H1 (cell line): ENCODE data around the gene TAOK1. TPM values are rescaled to one million over a fixed set of nuclear protein-coding genes. Genes with fewer than 3 reads are reported as not detected.

ENCODE experiments used
- CTCF ChIA-PET: fragments of 300-600 bp; sonication (Branson Sonifier 250); formaldehyde crosslinking; loops from one replicate; lab custom pipeline; 2021; ENCODE audit not compliant: partially characterized antibody; lab: Charles Lee
- POLR2A ChIA-PET: fragments of 300-600 bp; sonication (Branson Sonifier 250); formaldehyde crosslinking; loops from one replicate; lab custom pipeline; 2021; ENCODE audit warnings: inconsistent platforms; ENCODE audit not compliant: partially characterized antibody; lab: Charles Lee
- DNase-seq, 2 experiments: peaks; one replicate each; pipeline versions ENCODE4 v3.0.0 to v3.0.0-alpha.2; 2010 to 2022; ENCODE audit warnings: low spot score in 2 of 2, low read depth in 1 of 2, mixed read lengths in 1 of 2
- FAIRE-seq: peaks from 2 replicates; lab custom pipeline; 2011; peaks lifted over from hg19 to GRCh38; lab: Jason Lieb, UNC
- H2AFZ ChIP-seq: 2 replicates; pipeline ENCODE4 v1.8.1; 2012; ENCODE audit warnings: low read length, inconsistent platforms
- H2AK5ac ChIP-seq: 2 replicates; pipeline ENCODE4 v1.6.1; 2013; ENCODE audit warnings: low read depth, low read length
- H2BK120ac ChIP-seq: replicated peaks from 2 replicates; pipeline ENCODE3; 2013; ENCODE audit warnings: low read depth, low read length, inconsistent platforms
- H2BK12ac ChIP-seq: 2 replicates; pipeline ENCODE4 v1.6.1; 2013; ENCODE audit warnings: low read depth, low read length
- H2BK15ac ChIP-seq: 2 replicates; pipeline ENCODE4 v1.6.1; 2013; ENCODE audit warnings: low read length
- H2BK20ac ChIP-seq: 2 replicates; pipeline ENCODE4 v1.6.1; 2013; ENCODE audit warnings: low read length
- H2BK5ac ChIP-seq: 2 replicates; pipeline ENCODE4 v1.6.1; 2013; ENCODE audit warnings: low read depth, low read length
- H3K14ac ChIP-seq: 2 replicates; pipeline ENCODE4 v1.6.1; 2013; ENCODE audit warnings: inconsistent platforms; ENCODE audit not compliant: insufficient read length
- H3K18ac ChIP-seq: 2 replicates; pipeline ENCODE4 v1.6.1; 2013; ENCODE audit warnings: low read length; ENCODE audit errors: extremely low read depth
- H3K23ac ChIP-seq: 2 replicates; pipeline ENCODE4 v1.6.1; 2013; ENCODE audit warnings: inconsistent platforms; ENCODE audit not compliant: insufficient read length
- H3K23me2 ChIP-seq: 2 replicates; pipeline ENCODE4 v1.6.1; 2013; ENCODE audit warnings: low read depth, low read length
- H3K27ac ChIP-seq: 2 replicates; pipeline ENCODE4 v1.6.1; 2011; ENCODE audit warnings: low read depth, low read length, inconsistent platforms
- H3K27me3 ChIP-seq, 4 experiments: replicated peaks in 1 of 4; 1 replicate in 1 of 4; 2 replicates in 3 of 4; pipeline versions ENCODE4 v1.6.1 to v1.8.1; 2011 to 2013; ENCODE audit warnings: low read length in 3 of 4, mild to moderate bottlenecking in 3 of 4, inconsistent platforms in 2 of 4, mixed read lengths in 2 of 4, moderate library complexity in 1 of 4; ENCODE audit not compliant: control insufficient read depth in 3 of 4, insufficient read depth in 3 of 4; ENCODE audit errors: extremely low read depth in 1 of 4
- H3K36me3 ChIP-seq, 4 experiments: 2 replicates each; pipeline versions ENCODE4 v1.6.1 to v1.8.1; 2011 to 2013; ENCODE audit warnings: mild to moderate bottlenecking in 4 of 4, low read length in 3 of 4, moderate library complexity in 2 of 4, control low read depth in 1 of 4, inconsistent platforms in 1 of 4; ENCODE audit not compliant: insufficient read depth in 4 of 4, control insufficient read depth in 2 of 4
- H3K4ac ChIP-seq: replicated peaks from 2 replicates; pipeline ENCODE3; 2013; ENCODE audit warnings: low read length, low read depth, mixed read lengths, inconsistent platforms; ENCODE audit not compliant: insufficient read length
- H3K4me1 ChIP-seq, 4 experiments: replicated peaks in 1 of 4; 1 replicate in 1 of 4; 2 replicates in 3 of 4; pipeline versions ENCODE4 v1.6.1 to v1.8.1; 2011 to 2013; ENCODE audit warnings: low read length in 3 of 4, inconsistent platforms in 2 of 4, mixed read lengths in 1 of 4; ENCODE audit not compliant: insufficient read depth in 4 of 4, control insufficient read depth in 3 of 4
- H3K4me2 ChIP-seq, 2 experiments: 2 replicates each; pipeline versions ENCODE4 v1.6.1 to v1.8.1; 2011 to 2013; ENCODE audit warnings: low read depth in 2 of 2, low read length in 2 of 2, control low read depth in 1 of 2, inconsistent platforms in 1 of 2, mild to moderate bottlenecking in 1 of 2; ENCODE audit not compliant: insufficient read depth in 1 of 2
- H3K4me3 ChIP-seq, 4 experiments: fragments of 200-600, 300-600 bp in 1 of 4; sonication (generic), shearing (Covaris generic), sonication (Bioruptor Twin) in 1 of 4; 2 replicates each; pipeline versions ENCODE4 v1.5.1 to v1.8.1; 2011 to 2016; ENCODE audit warnings: low read length in 4 of 4, low read depth in 3 of 4, control low read depth in 2 of 4, inconsistent platforms in 2 of 4, mild to moderate bottlenecking in 2 of 4, mixed read lengths in 1 of 4, moderate library complexity in 1 of 4; ENCODE audit not compliant: insufficient read depth in 2 of 4; ENCODE audit errors: extremely low read depth in 1 of 4
- H3K56ac ChIP-seq: replicated peaks from 2 replicates; pipeline ENCODE3; 2013; ENCODE audit warnings: low read depth, mild to moderate bottlenecking, mixed read lengths, low read length, inconsistent platforms; ENCODE audit not compliant: insufficient read length
- H3K79me1 ChIP-seq: 2 replicates; pipeline ENCODE4 v1.6.1; 2013; ENCODE audit warnings: low read depth, low read length, control low read depth
- H3K79me2 ChIP-seq, 2 experiments: 2 replicates each; pipeline versions ENCODE4 v1.6.1 to v1.8.1; 2012 to 2013; ENCODE audit warnings: low read length in 2 of 2, mild to moderate bottlenecking in 2 of 2, inconsistent platforms in 1 of 2; ENCODE audit not compliant: insufficient read depth in 2 of 2, control insufficient read depth in 1 of 2
- H3K9ac ChIP-seq, 4 experiments: replicated peaks in 1 of 4; 1 replicate in 1 of 4; 2 replicates in 3 of 4; pipeline versions ENCODE4 v1.6.1 to v1.8.1; 2011 to 2013; ENCODE audit warnings: low read depth in 3 of 4, low read length in 3 of 4, control low read depth in 2 of 4, mild to moderate bottlenecking in 2 of 4, moderate library complexity in 2 of 4, inconsistent platforms in 1 of 4; ENCODE audit errors: extremely low read depth in 1 of 4
- H3K9me3 ChIP-seq, 2 experiments: 2 replicates each; pipeline versions ENCODE4 v1.6.1 to v1.8.1; 2012 to 2013; ENCODE audit warnings: mild to moderate bottlenecking in 2 of 2, moderate library complexity in 2 of 2, control low read depth in 1 of 2, inconsistent platforms in 1 of 2, low read depth in 1 of 2, low read length in 1 of 2, mixed read lengths in 1 of 2; ENCODE audit not compliant: insufficient read depth in 2 of 2
- H4K20me1 ChIP-seq, 2 experiments: replicated peaks in 1 of 2; 2 replicates each; pipeline versions ENCODE3 to v1.8.1; 2011 to 2013; ENCODE audit warnings: inconsistent platforms in 2 of 2, low read length in 2 of 2, mild to moderate bottlenecking in 1 of 2; ENCODE audit not compliant: insufficient read depth in 2 of 2, control insufficient read depth in 1 of 2
- H4K5ac ChIP-seq: 2 replicates; pipeline ENCODE4 v1.6.1; 2013; ENCODE audit warnings: low read length, low read depth, mixed read lengths, inconsistent platforms; ENCODE audit not compliant: insufficient read length
- H4K8ac ChIP-seq: 2 replicates; pipeline ENCODE4 v1.8.0; 2013; ENCODE audit warnings: mild to moderate bottlenecking, moderate library complexity, low read length, inconsistent platforms; ENCODE audit not compliant: insufficient read depth; ENCODE audit errors: extremely low read depth
- H4K91ac ChIP-seq: replicated peaks from 2 replicates; pipeline ENCODE3; 2013; ENCODE audit warnings: low read length, mixed read lengths, inconsistent platforms; ENCODE audit not compliant: insufficient read length
- BCL11A ChIP-seq, 2 experiments: IDR thresholded peaks; one replicate each; pipeline ENCODE4 v1.6.1; 2011; ENCODE audit warnings: low read depth in 2 of 2, low read length in 2 of 2, mild to moderate bottlenecking in 2 of 2
- CBX5 ChIP-seq: fragments of 300-800, 300-1000 bp; sonication (generic); IDR thresholded peaks from 2 replicates; pipeline ENCODE4 v1.7.1; 2016; ENCODE audit warnings: antibody characterized with exemption, low read length, low read depth
- CREB1 ChIP-seq: IDR thresholded peaks from 2 replicates; pipeline ENCODE4 v1.6.1; 2012; ENCODE audit warnings: inconsistent platforms
- EGR1 ChIP-seq: IDR thresholded peaks from 2 replicates; pipeline ENCODE4 v1.6.1; 2011; ENCODE audit warnings: low read depth, low read length, borderline replicate concordance
- HDAC6 ChIP-seq: IDR thresholded peaks from one replicate; pipeline ENCODE4 v1.7.1; 2012; ENCODE audit warnings: low read depth, mild to moderate bottlenecking, inconsistent platforms, low read length, moderate library complexity
- JUN ChIP-seq: IDR thresholded peaks from 2 replicates; pipeline ENCODE4 v1.6.1; 2011; ENCODE audit warnings: low read depth, mild to moderate bottlenecking, improper control_type of control experiment, low read length
- RAD21 ChIP-seq, 2 experiments: IDR thresholded peaks in 1 of 2; conservative IDR thresholded peaks in 1 of 2; 2 replicates each; pipeline ENCODE4 v1.6.1; 2011; ENCODE audit warnings: low read depth in 2 of 2, low read length in 2 of 2, improper control_type of control experiment in 1 of 2, inconsistent platforms in 1 of 2, mild to moderate bottlenecking in 1 of 2, moderate library complexity in 1 of 2
- SIX5 ChIP-seq: IDR thresholded peaks from 2 replicates; pipeline ENCODE4 v1.6.1; 2011; ENCODE audit warnings: mild to moderate bottlenecking, low read depth, low read length
- SP2 ChIP-seq: IDR thresholded peaks from 2 replicates; pipeline ENCODE4 v1.6.1; 2012; ENCODE audit warnings: mild to moderate bottlenecking, low read length, inconsistent platforms
- SUZ12 ChIP-seq: fragments of 200-600 bp; sonication (generic); IDR thresholded peaks from 2 replicates; pipeline ENCODE4 v1.6.1; 2012; ENCODE audit warnings: mild to moderate bottlenecking, inconsistent platforms, low read length, moderate library complexity, mixed read lengths
- YY1 ChIP-seq: IDR thresholded peaks from 2 replicates; pipeline ENCODE4 v1.6.1; 2011; ENCODE audit warnings: low read depth, mild to moderate bottlenecking, low read length
- ZNF274 ChIP-seq: IDR thresholded peaks from 2 replicates; pipeline ENCODE4 v1.7.0; 2012; ENCODE audit warnings: low read length, borderline replicate concordance; ENCODE audit errors: extremely low read depth
- WGBS, 2 experiments: shearing (Covaris generic) in 1 of 2; methylation state at CpG; one replicate each; pipeline versions ENCODE4 v1.1.6 to v1.1.7; 2013 to 2015; ENCODE audit warnings: low lambda C conversion rate in 2 of 2, mixed read lengths in 2 of 2, inconsistent platforms in 1 of 2, low coverage in 1 of 2, missing lambda C conversion rate in 1 of 2; ENCODE audit not compliant: insufficient replicate concordance in 2 of 2, insufficient coverage in 1 of 2, insufficient read length in 1 of 2; ENCODE audit errors: extremely low coverage in 1 of 2, missing lambda C conversion rate in 1 of 2; 5-methylcytosine and 5-hydroxymethylcytosine counted together
- polyA plus RNA-seq, 7 experiments: library from polyadenylated mRNA; depleted of rRNA in 3 of 7; stranded (reverse) in 5 of 7; unstranded in 2 of 7; fragments of >200 nt in 5 of 7; fragments of 200-250 nt in 2 of 7; gene quantifications; 1 replicate in 5 of 7; 2 replicates in 1 of 7; 4 replicates in 1 of 7; pipeline versions ENCODE4 v1.2.1 to v1.2.3, GENCODE V29; 2011 to 2013; ENCODE audit warnings: missing spikeins in 2 of 7, mixed read lengths in 2 of 7
- total RNA-seq: library from RNA; stranded (reverse); fragmentation: NEBNext Ultra II Directional; extraction: Animal tissue kit (Norgen Biotek cat#: 25700); gene quantifications from 2 replicates; pipeline ENCODE4 v1.2.1, GENCODE V29; 2021
- TF ChIP-seq, protein P1 (sequence below): IDR thresholded peaks from 2 replicates; pipeline ENCODE4 v1.6.1; 2012; ENCODE audit warnings: inconsistent platforms

TAOK1 gene
- total and polyA plus RNA-seq, 2 of the 8 experiments (the other 6 are each of a cell fraction or from before 2014, with no cell fraction given) = 12.2 to 90.6 TPM

DNA sequence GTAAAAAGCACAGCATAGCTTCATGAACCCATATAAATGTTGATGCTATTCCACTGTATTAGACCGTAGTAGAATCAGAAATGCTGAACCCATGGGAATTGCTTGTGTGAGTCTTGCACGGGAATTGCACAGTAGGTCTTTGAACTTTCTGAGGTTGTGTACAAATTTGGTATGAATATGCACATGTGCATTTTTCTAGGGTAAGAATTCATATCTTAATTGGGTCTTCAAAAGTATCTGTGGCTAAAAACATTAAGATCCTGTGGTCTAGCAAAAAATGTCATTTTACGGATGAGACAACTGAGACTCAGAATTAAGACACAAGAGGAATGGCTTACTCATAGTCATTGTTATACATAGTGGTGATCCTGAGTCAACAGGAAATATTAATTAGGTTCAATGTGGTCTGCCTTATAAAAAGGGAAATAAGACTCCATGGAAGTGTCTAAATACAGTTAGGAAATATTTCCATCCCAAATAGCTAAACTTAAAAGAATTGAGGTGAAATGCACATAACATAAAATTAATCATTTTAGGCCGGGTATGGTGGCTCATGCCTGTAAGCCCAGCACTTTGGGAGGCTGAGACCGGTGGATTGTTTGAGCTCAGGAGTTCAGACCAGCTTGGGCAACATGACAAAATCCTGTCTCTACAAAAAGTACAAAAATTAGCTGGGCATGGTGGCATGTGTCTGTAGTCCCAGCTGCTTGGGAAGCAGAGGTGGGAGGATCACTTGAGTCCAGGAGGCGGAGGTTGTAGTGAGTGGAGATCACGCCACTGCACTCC lies 22.8 kb downstream of the TAOK1 start:
- FAIRE-seq (no peak), DNase-seq (peak in 1 of 2 experiments; percentile 33)
- Histone ChIP-seq H3K36me3 (no peaks in the 10 kb centered on the region), H3K23ac (no peak overlapping the region), H3K4me1 (peaks cover 0 to 1% (median 0%) of the 10 kb centered on the region in 4 experiments; a peak in 2 of 7 replicates), H3K27ac (no peak overlapping the region), H3K4me2 (no peak overlapping the region), H3K4ac (no peak overlapping the region), H2BK12ac (no peak overlapping the region), H3K9ac (no peak overlapping the region), H3K18ac (no peak overlapping the region), H3K23me2 (peaks cover 2% of the 10 kb centered on the region; the same call in 1 of the 2 replicates), H3K9me3 (no peaks in the 10 kb centered on the region), H2BK15ac (no peak overlapping the region), H3K79me1 (no peaks in the 10 kb centered on the region), H2BK5ac (no peak overlapping the region), H3K27me3 (no peaks in the 10 kb centered on the region), H3K79me2 (peaks cover 6 to 92% of the 10 kb centered on the region in 2 experiments), H2BK120ac (no peak overlapping the region), H2AFZ (no peak overlapping the region), H4K91ac (no peak overlapping the region), H3K14ac (no peak overlapping the region), H2BK20ac (no peak overlapping the region), H4K5ac (no peak overlapping the region), H3K56ac (no peak overlapping the region), H4K8ac (no peak overlapping the region), H2AK5ac (no peak overlapping the region), H3K4me3 (no peak overlapping the region), H4K20me1 (peaks cover 11% of the 10 kb centered on the region in 2 experiments)
- ChIA-PET POLR2A (interaction anchor here (0.6 to 0.9 kb wide), 3 partner anchors 9 to 119 kb away, joined by 3 read pairs; partner anchors contain the start of gene NUFIP2), CTCF (interaction anchor here (0.6 to 1.6 kb wide), 4 partner anchors 18 to 43 kb away, joined by 3 to 4 read pairs (median 3); no protein-coding TSS in a partner anchor)
- WGBS, 2 experiments = 93% methylated on average over 7 of the region's 7 CpGs; no CpG with 5 or more reads in 1 of the 2 experiments
- TF ChIP-seq, protein P1, sequence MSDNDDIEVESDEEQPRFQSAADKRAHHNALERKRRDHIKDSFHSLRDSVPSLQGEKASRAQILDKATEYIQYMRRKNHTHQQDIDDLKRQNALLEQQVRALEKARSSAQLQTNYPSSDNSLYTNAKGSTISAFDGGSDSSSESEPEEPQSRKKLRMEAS = no peak
- TF ChIP-seq SP2 (no peak), CREB1 (no peak), SIX5 (no peak), RAD21 (IDR thresholded peaks at IDR 0.05 in 1 of 2, conservative IDR thresholded peaks at IDR 0.05 in 1 of 2; ENCODE audit: low read depth in 2 of 2, low read length in 2 of 2) (no peak), CBX5 (no peak), BCL11A (IDR thresholded peaks at IDR 0.05; ENCODE audit: low read depth in 2 of 2, low read length in 2 of 2) (no peak), JUN (no peak), SUZ12 (no peak), HDAC6 (no peak), EGR1 (no peak), ZNF274 (no peak), YY1 (no peak)
